H9 (cell line): ENCODE data around the gene CXCR2. TPM values are rescaled to one million over a fixed set of nuclear protein-coding genes. Genes with fewer than 3 reads are reported as not detected.
A peak's percentile ranks its signal among the peaks of the same experiment; 100 is the strongest.

Experiments
- DNase-seq: peaks from one replicate; pipeline ENCODE4 v3.0.0-alpha.2; 2017
- H2AFZ ChIP-seq: one replicate; pipeline ENCODE4 v1.6.1; 2013; ENCODE audit warnings: mild to moderate bottlenecking, low read length, control low read depth, moderate library complexity
- H2AK5ac ChIP-seq: 2 replicates; pipeline ENCODE4 v1.6.1; 2013; ENCODE audit warnings: low read length, control low read depth, mixed read lengths; ENCODE audit not compliant: insufficient read length
- H2BK120ac ChIP-seq: one replicate; pipeline ENCODE4 v1.6.1; 2013; ENCODE audit warnings: low read depth, mild to moderate bottlenecking, low read length, control low read depth, inconsistent platforms; ENCODE audit not compliant: poor library complexity, severe bottlenecking
- H2BK12ac ChIP-seq: 2 replicates; pipeline ENCODE4 v1.6.1; 2013; ENCODE audit warnings: low read length, control low read depth, mixed read lengths, low read depth; ENCODE audit not compliant: insufficient read length
- H2BK15ac ChIP-seq: 2 replicates; pipeline ENCODE4 v1.6.1; 2013; ENCODE audit warnings: low read depth, low read length, control low read depth
- H2BK20ac ChIP-seq: one replicate; pipeline ENCODE4 v1.6.1; 2013; ENCODE audit warnings: low read depth, mild to moderate bottlenecking, low read length, control low read depth, inconsistent platforms; ENCODE audit not compliant: poor library complexity, severe bottlenecking
- H2BK5ac ChIP-seq: 2 replicates; pipeline ENCODE4 v1.6.1; 2013; ENCODE audit warnings: low read length, control low read depth, mixed read lengths; ENCODE audit not compliant: insufficient read length
- H3K14ac ChIP-seq: 2 replicates; pipeline ENCODE4 v1.6.1; 2013; ENCODE audit warnings: low read length, control low read depth; ENCODE audit not compliant: insufficient read depth
- H3K18ac ChIP-seq: 2 replicates; pipeline ENCODE4 v1.6.1; 2013; ENCODE audit warnings: low read depth, mild to moderate bottlenecking, mixed read lengths, low read length, control low read depth; ENCODE audit not compliant: insufficient read length
- H3K23ac ChIP-seq: 2 replicates; pipeline ENCODE4 v1.6.1; 2013; ENCODE audit warnings: low read length, control low read depth, mixed read lengths, low read depth; ENCODE audit not compliant: insufficient read length
- H3K23me2 ChIP-seq: 2 replicates; pipeline ENCODE4 v1.6.1; 2013; ENCODE audit warnings: low read depth, mild to moderate bottlenecking, mixed read lengths, low read length, control low read depth; ENCODE audit not compliant: insufficient read length, poor library complexity, severe bottlenecking
- H3K27ac ChIP-seq: 2 replicates; pipeline ENCODE4 v1.5.1; 2013; ENCODE audit warnings: low read length, control low read depth, mixed read lengths, low read depth; ENCODE audit not compliant: insufficient read length
- H3K27me3 ChIP-seq: 2 replicates; pipeline ENCODE4 v1.6.1; 2013; ENCODE audit warnings: low read length, control low read depth, inconsistent platforms; ENCODE audit not compliant: insufficient read depth
- H3K4ac ChIP-seq: 2 replicates; pipeline ENCODE4 v1.6.1; 2013; ENCODE audit warnings: low read depth, mild to moderate bottlenecking, control low read depth, inconsistent platforms, low read length, moderate library complexity
- H3K4me1 ChIP-seq: 2 replicates; pipeline ENCODE4 v1.6.1; 2013; ENCODE audit warnings: low read length, control low read depth, inconsistent platforms; ENCODE audit not compliant: insufficient read depth
- H3K4me2 ChIP-seq: 2 replicates; pipeline ENCODE4 v1.6.1; 2013; ENCODE audit warnings: low read length, control low read depth, mixed read lengths; ENCODE audit not compliant: insufficient read length, insufficient read depth
- H3K56ac ChIP-seq: 2 replicates; pipeline ENCODE4 v1.6.1; 2013; ENCODE audit warnings: low read depth, mild to moderate bottlenecking, mixed read lengths, low read length, control low read depth; ENCODE audit not compliant: insufficient read length
- H3K79me1 ChIP-seq: 2 replicates; pipeline ENCODE4 v1.6.1; 2013; ENCODE audit warnings: low read depth, mild to moderate bottlenecking, moderate library complexity, low read length, control low read depth, inconsistent platforms; ENCODE audit not compliant: insufficient read depth, poor library complexity, severe bottlenecking
- H3K79me2 ChIP-seq: 2 replicates; pipeline ENCODE4 v1.6.1; 2013; ENCODE audit warnings: low read length, control low read depth, inconsistent platforms; ENCODE audit not compliant: insufficient read depth
- H3K9ac ChIP-seq: 2 replicates; pipeline ENCODE4 v1.6.1; 2013; ENCODE audit warnings: low read length, control low read depth, mixed read lengths; ENCODE audit not compliant: insufficient read length; ENCODE audit errors: extremely low read depth
- H3K9me3 ChIP-seq: one replicate; pipeline ENCODE4 v1.6.1; 2013; ENCODE audit warnings: low read depth, low read length, inconsistent platforms; ENCODE audit not compliant: control insufficient read depth
- H3T11ph ChIP-seq: one replicate; pipeline ENCODE4 v1.6.1; 2013; ENCODE audit warnings: mild to moderate bottlenecking, low read length, control low read depth, inconsistent platforms
- H4K20me1 ChIP-seq: one replicate; pipeline ENCODE4 v1.6.1; 2013; ENCODE audit not compliant: control insufficient read depth, insufficient read length, insufficient read depth
- H4K5ac ChIP-seq: 2 replicates; pipeline ENCODE4 v1.6.1; 2013; ENCODE audit warnings: low read depth, mild to moderate bottlenecking, mixed read lengths, low read length, control low read depth; ENCODE audit not compliant: insufficient read length
- H4K8ac ChIP-seq: replicated peaks from 2 replicates; pipeline ENCODE4 v1.6.1; 2013; ENCODE audit warnings: low read length, control low read depth, mixed read lengths, low read depth; ENCODE audit not compliant: insufficient read length
- H4K91ac ChIP-seq: 2 replicates; pipeline ENCODE4 v1.6.1; 2013; ENCODE audit warnings: low read depth, mild to moderate bottlenecking, moderate library complexity, mixed read lengths, low read length, control low read depth; ENCODE audit not compliant: insufficient read length
- H3K27ac Mint-ChIP-seq, 3 experiments: 2 replicates in 2 of 3; 3 replicates in 1 of 3; pipeline ENCODE4 v1.8.0; 2020 to 2021; ENCODE audit warnings: mixed read lengths in 3 of 3, mild to moderate bottlenecking in 1 of 3, moderate library complexity in 1 of 3
- H3K27me3 Mint-ChIP-seq: 2 replicates; pipeline ENCODE4 v1.8.0; 2021; ENCODE audit warnings: low read depth, mild to moderate bottlenecking, moderate library complexity, mixed read lengths
- H3K36me3 Mint-ChIP-seq, 3 experiments: 2 replicates in 2 of 3; 3 replicates in 1 of 3; pipeline ENCODE4 v1.8.0; 2020 to 2021; ENCODE audit warnings: low read depth in 3 of 3, mixed read lengths in 3 of 3; ENCODE audit not compliant: insufficient read depth in 1 of 3
- H3K4me1 Mint-ChIP-seq, 2 experiments: 2 replicates each; pipeline ENCODE4 v1.8.0; 2020; ENCODE audit warnings: mixed read lengths in 2 of 2
- H3K4me3 Mint-ChIP-seq, 2 experiments: 2 replicates in 1 of 2; 3 replicates in 1 of 2; pipeline ENCODE4 v1.8.0; 2020 to 2021; ENCODE audit warnings: mild to moderate bottlenecking in 2 of 2, mixed read lengths in 2 of 2, moderate library complexity in 1 of 2
- H3K9me3 Mint-ChIP-seq, 2 experiments: 2 replicates in 1 of 2; 3 replicates in 1 of 2; pipeline ENCODE4 v1.8.0; 2020; ENCODE audit warnings: mild to moderate bottlenecking in 2 of 2, mixed read lengths in 2 of 2, moderate library complexity in 1 of 2
- CTCF ChIP-seq: fragments of 200-600 bp; sonication (generic); conservative IDR thresholded peaks from 3 replicates; pipeline ENCODE4 v1.8.0; 2021; ENCODE audit warnings: antibody characterized with exemption, mild to moderate bottlenecking
- WGBS: extraction: QIAGEN DNeasy Blood & Tissue Kit; methylation state at CpG from one replicate; pipeline ENCODE4 v1.1.7; 2013; ENCODE audit warnings: missing lambda C conversion rate, low lambda C conversion rate, mixed read lengths; ENCODE audit not compliant: insufficient read length; ENCODE audit errors: extremely low coverage; 5-methylcytosine and 5-hydroxymethylcytosine counted together
- total RNA-seq: library from RNA; stranded (reverse); gene quantifications from 2 replicates; pipeline ENCODE4 v1.2.1, GENCODE V29; 2021

CXCR2 gene
- total RNA-seq, 1 experiment from 2014 or later: 0.59 TPM

GRCh38 chr2:218077464-218078216 is 48.2 kb upstream of the CXCR2 start:
- no peaks in the 10 kb centered on the region for H3K79me1 ChIP-seq
- no peak overlapping the region for H4K8ac ChIP-seq
- H3K9ac ChIP-seq: no peak overlapping the region
- Mint-ChIP-seq H3K36me3 (no peaks in the 10 kb centered on the region; a peak in 1 of 7 replicates), H3K4me1 (peaks cover 2 to 9% of the 10 kb centered on the region in 2 experiments; a peak in 2 of 4 replicates), H3K4me3 (no peak overlapping the region), H3K27ac (no peak overlapping the region), H3K27me3 (peaks cover 12% of the 10 kb centered on the region), H3K9me3 (no peaks in the 10 kb centered on the region; a peak in 1 of 5 replicates)
- H2BK20ac ChIP-seq: no peak overlapping the region
- no peaks in the 10 kb centered on the region for H4K20me1 ChIP-seq
- H3K4me2 ChIP-seq: no peak overlapping the region
- H3K27me3 ChIP-seq: no peaks in the 10 kb centered on the region; the same call in 1 of the 2 replicates
- no peaks in the 10 kb centered on the region for H3K79me2 ChIP-seq
- no CpG with 5 or more reads among the region's 9 CpGs for WGBS
- H3K56ac ChIP-seq: no peak overlapping the region
- H2AK5ac ChIP-seq: no peak overlapping the region
- no peaks in the 10 kb centered on the region; the same call in 1 of the 2 replicates for H3K4me1 ChIP-seq
- peak; percentile 15 for DNase-seq
- no peak overlapping the region for H4K91ac ChIP-seq
- no peaks in the 10 kb centered on the region for H3K9me3 ChIP-seq
- no peak for TF ChIP-seq CTCF
- H2BK12ac ChIP-seq: no peak overlapping the region
- no peak overlapping the region for H3K27ac ChIP-seq
- H3T11ph ChIP-seq: no peak overlapping the region
- H2BK15ac ChIP-seq: no peak overlapping the region
- H4K5ac ChIP-seq: no peak overlapping the region
- no peak overlapping the region for H2AFZ ChIP-seq
- H3K18ac ChIP-seq: no peak overlapping the region
- no peak overlapping the region for H3K4ac ChIP-seq
- no peak overlapping the region for H2BK5ac ChIP-seq
- H3K23me2 ChIP-seq: no peaks in the 10 kb centered on the region
- H2BK120ac ChIP-seq: no peak overlapping the region
- no peak overlapping the region; the same call in 1 of the 2 replicates for H3K14ac ChIP-seq
- H3K23ac ChIP-seq: no peak overlapping the region
